DOHH2 (cell line): ENCODE data around the gene FAM32A.

Experiments used
- H3F3A ChIP-seq: fragments of 200-600 bp; sonication (generic), shearing (Covaris generic); 2 replicates; pipeline ENCODE4 v1.6.0; 2016; ENCODE audit warnings: antibody characterized with exemption, mild to moderate bottlenecking; ENCODE audit not compliant: control insufficient read depth, insufficient read depth
- H3K27ac ChIP-seq: fragments of 200-600 bp; sonication (generic); 2 replicates; pipeline ENCODE4 v1.5.1; 2014; ENCODE audit warnings: low read depth, mild to moderate bottlenecking, low read length, moderate library complexity
- H3K27me3 ChIP-seq: fragments of 200-600 bp; sonication (generic); 2 replicates; pipeline ENCODE4 v1.6.1; 2014; ENCODE audit warnings: mild to moderate bottlenecking, low read length, mixed read lengths; ENCODE audit not compliant: control insufficient read depth
- H3K36me3 ChIP-seq: fragments of 200-600 bp; sonication (generic); 2 replicates; pipeline ENCODE4 v1.6.1; 2014; ENCODE audit warnings: mild to moderate bottlenecking, low read length, moderate library complexity, mixed read lengths; ENCODE audit not compliant: control insufficient read depth
- H3K4me1 ChIP-seq: fragments of 200-600 bp; sonication (generic); 2 replicates; pipeline ENCODE4 v1.6.1; 2014; ENCODE audit warnings: mild to moderate bottlenecking, low read length, mixed read lengths; ENCODE audit not compliant: control insufficient read depth
- H3K4me2 ChIP-seq: fragments of 200-600 bp; sonication (generic); 2 replicates; pipeline ENCODE4 v1.6.0; 2014; ENCODE audit warnings: mild to moderate bottlenecking, low read length, moderate library complexity
- H3K4me3 ChIP-seq: fragments of 200-600 bp; sonication (generic); 2 replicates; pipeline ENCODE4 v1.5.1; 2014; ENCODE audit warnings: mild to moderate bottlenecking, low read length, mixed read lengths
- H3K79me2 ChIP-seq: fragments of 200-600 bp; sonication (generic); 2 replicates; pipeline ENCODE4 v1.6.1; 2014; ENCODE audit warnings: mild to moderate bottlenecking, low read length, mixed read lengths; ENCODE audit not compliant: control insufficient read depth
- H3K9me2 ChIP-seq: fragments of 200-600 bp; sonication (generic); replicated peaks from 2 replicates; pipeline ENCODE4 v1.6.1; 2014; ENCODE audit warnings: mild to moderate bottlenecking, low read length, mixed read lengths; ENCODE audit not compliant: control insufficient read depth
- H3K9me3 ChIP-seq: fragments of 200-600 bp; sonication (generic); 2 replicates; pipeline ENCODE4 v1.6.1; 2014; ENCODE audit warnings: antibody characterized with exemption, low read length, mixed read lengths; ENCODE audit not compliant: control insufficient read depth, insufficient read depth
- H4K20me1 ChIP-seq: fragments of 200-600 bp; sonication (generic); 2 replicates; pipeline ENCODE4 v1.6.0; 2014; ENCODE audit warnings: low read depth, mild to moderate bottlenecking, antibody characterized with exemption, low read length, moderate library complexity; ENCODE audit not compliant: control insufficient read depth, insufficient read depth
- EZH2phosphoT487 ChIP-seq: fragments of 200-600 bp; sonication (generic); IDR thresholded peaks from 2 replicates; pipeline ENCODE4 v1.6.1; 2017; ENCODE audit warnings: borderline replicate concordance, mild to moderate bottlenecking, antibody characterized with exemption, low read length, moderate library complexity, mixed read lengths
- TF ChIP-seq, protein P1 (sequence below): fragments of 200-600 bp; sonication (generic); IDR thresholded peaks from one replicate; pipeline ENCODE4 v1.5.1; 2014; ENCODE audit warnings: antibody characterized with exemption, mild to moderate bottlenecking, low read depth, low read length; ENCODE audit not compliant: poor library complexity, severe bottlenecking

The FAM32A gene

DNA sequence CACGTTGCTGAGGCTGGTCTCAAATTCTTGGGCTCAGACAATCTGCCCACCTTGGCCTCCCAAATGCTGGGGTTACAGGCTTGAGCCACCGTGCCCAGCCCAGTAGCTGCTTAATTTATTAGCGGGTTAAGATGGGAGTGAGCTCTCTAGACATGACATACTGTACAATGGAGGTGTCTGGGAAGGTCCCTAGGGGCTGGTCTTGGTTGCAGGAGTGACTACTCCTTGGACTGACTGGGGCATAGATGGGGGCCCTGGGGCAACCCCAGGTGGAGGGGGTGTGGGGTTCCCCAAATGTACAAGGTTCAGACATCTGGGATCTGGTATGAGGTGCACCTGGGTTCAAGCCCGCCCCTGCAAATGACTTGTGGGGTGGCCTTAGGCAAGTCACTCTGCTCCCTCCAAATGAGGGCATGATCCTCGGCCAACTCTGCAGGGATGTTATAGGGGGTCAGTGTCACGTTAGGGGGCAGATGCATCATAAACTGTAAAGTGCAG lies 24.7 kb upstream of the FAM32A start:
- H3K27me3 ChIP-seq, result no peaks in the 10 kb centered on the region
- no peaks in the 10 kb centered on the region for H4K20me1 ChIP-seq
- H3K36me3 ChIP-seq, result peaks cover 27% of the 10 kb centered on the region
- no peak overlapping the region for H3K4me3 ChIP-seq
- no peaks in the 10 kb centered on the region for H3K9me3 ChIP-seq
- no peak overlapping the region for H3K27ac ChIP-seq
- TF ChIP-seq, protein P1, sequence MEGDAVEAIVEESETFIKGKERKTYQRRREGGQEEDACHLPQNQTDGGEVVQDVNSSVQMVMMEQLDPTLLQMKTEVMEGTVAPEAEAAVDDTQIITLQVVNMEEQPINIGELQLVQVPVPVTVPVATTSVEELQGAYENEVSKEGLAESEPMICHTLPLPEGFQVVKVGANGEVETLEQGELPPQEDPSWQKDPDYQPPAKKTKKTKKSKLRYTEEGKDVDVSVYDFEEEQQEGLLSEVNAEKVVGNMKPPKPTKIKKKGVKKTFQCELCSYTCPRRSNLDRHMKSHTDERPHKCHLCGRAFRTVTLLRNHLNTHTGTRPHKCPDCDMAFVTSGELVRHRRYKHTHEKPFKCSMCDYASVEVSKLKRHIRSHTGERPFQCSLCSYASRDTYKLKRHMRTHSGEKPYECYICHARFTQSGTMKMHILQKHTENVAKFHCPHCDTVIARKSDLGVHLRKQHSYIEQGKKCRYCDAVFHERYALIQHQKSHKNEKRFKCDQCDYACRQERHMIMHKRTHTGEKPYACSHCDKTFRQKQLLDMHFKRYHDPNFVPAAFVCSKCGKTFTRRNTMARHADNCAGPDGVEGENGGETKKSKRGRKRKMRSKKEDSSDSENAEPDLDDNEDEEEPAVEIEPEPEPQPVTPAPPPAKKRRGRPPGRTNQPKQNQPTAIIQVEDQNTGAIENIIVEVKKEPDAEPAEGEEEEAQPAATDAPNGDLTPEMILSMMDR, result no peak
- no peak for TF ChIP-seq EZH2phosphoT487
- H3F3A ChIP-seq, result peaks cover 18% of the 10 kb centered on the region
- H3K4me1 ChIP-seq, result peaks cover 8% of the 10 kb centered on the region
- no peaks in the 10 kb centered on the region for H3K79me2 ChIP-seq
- no peaks in the 10 kb centered on the region for H3K9me2 ChIP-seq
- H3K4me2 ChIP-seq, result no peak overlapping the region

GRCh38 chr19:16160943-16161560 lies 24.2 kb upstream of the FAM32A start:
- Histone ChIP-seq H3K27ac (no peak overlapping the region), H3K79me2 (no peaks in the 10 kb centered on the region), H3K4me3 (no peak overlapping the region), H3K9me3 (no peaks in the 10 kb centered on the region), H3K4me2 (no peak overlapping the region), H4K20me1 (no peaks in the 10 kb centered on the region), H3K27me3 (no peaks in the 10 kb centered on the region), H3F3A (peaks cover 16% of the 10 kb centered on the region), H3K4me1 (peaks cover 3% of the 10 kb centered on the region), H3K36me3 (peaks cover 21% of the 10 kb centered on the region), H3K9me2 (no peaks in the 10 kb centered on the region)
- TF ChIP-seq EZH2phosphoT487, result no peak
- TF ChIP-seq, protein P1, result no peak

DNA sequence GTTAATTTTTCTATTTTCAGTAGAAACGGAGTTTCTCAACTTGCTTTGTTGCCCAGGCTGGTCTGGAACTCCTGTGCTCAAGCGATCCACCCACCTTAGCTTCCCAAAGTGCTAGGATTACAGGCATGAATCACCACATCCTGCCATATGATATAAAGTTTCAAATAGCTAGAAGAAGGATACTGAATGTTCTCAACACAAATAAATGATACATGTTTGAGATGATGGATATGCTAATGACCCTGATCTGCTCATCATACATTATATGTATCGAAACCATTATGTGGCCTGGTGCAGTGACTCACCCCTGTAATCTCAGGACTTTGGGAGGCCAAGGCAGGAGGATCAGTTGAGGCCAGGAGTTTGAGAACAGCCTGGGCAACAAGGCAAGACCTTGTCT lies 23.4 kb upstream of the FAM32A start:
- Histone ChIP-seq H3K9me3 (no peaks in the 10 kb centered on the region), H3K36me3 (peaks cover 14% of the 10 kb centered on the region), H3K9me2 (no peaks in the 10 kb centered on the region), H4K20me1 (no peaks in the 10 kb centered on the region), H3K4me2 (no peak overlapping the region), H3K4me3 (no peak overlapping the region), H3F3A (peaks cover 15% of the 10 kb centered on the region), H3K27me3 (no peaks in the 10 kb centered on the region), H3K79me2 (no peaks in the 10 kb centered on the region), H3K4me1 (no peaks in the 10 kb centered on the region), H3K27ac (no peak overlapping the region)
- TF ChIP-seq, protein P1, result no peak
- TF ChIP-seq EZH2phosphoT487, result no peak
